Measurements from ENCODE around the gene STK32C.

The STK32C gene

GRCh38 chr10:132242103-132242840, 65.5 kb downstream of the STK32C start:
- no peak for DNase-seq

- no peak for DNase-seq
Measured at GRCh38 chr10:132241496-132241895, 66.3 kb downstream of the STK32C start.

GRCh38 chr10:132241086-132241485, 66.7 kb downstream of the STK32C start:
- DNase-seq: no peak

GRCh38 chr10:132240581-132240980, 67.2 kb downstream of the STK32C start:
- no peak for DNase-seq

- DNase-seq: no peak
Measured at GRCh38 chr10:132240156-132240555, 67.6 kb downstream of the STK32C start.

GRCh38 chr10:132239126-132240031, 68.4 kb downstream of the STK32C start:
- no peak for DNase-seq

- no peak for DNase-seq
Measured at GRCh38 chr10:132238371-132239125, 69.2 kb downstream of the STK32C start.

GRCh38 chr10:132237871-132238270, 69.9 kb downstream of the STK32C start:
- no peak for DNase-seq

- DNase-seq: no peak
Measured at GRCh38 chr10:132237396-132237795, 70.4 kb downstream of the STK32C start.

GRCh38 chr10:132236881-132237280, 70.9 kb downstream of the STK32C start:
- no peak for DNase-seq

- DNase-seq: no peak
Measured at GRCh38 chr10:132236161-132236560, 71.6 kb downstream of the STK32C start.

- no peak for DNase-seq
Measured at GRCh38 chr10:132234860-132235259, 72.9 kb downstream of the STK32C start.

GRCh38 chr10:132233501-132234085, 74.2 kb downstream of the STK32C start:
- no peak for DNase-seq

- DNase-seq: no peak
Measured at GRCh38 chr10:132232981-132233380, 74.8 kb downstream of the STK32C start.

GRCh38 chr10:132232023-132232951, 75.5 kb downstream of the STK32C start:
- peak; percentile 26 for DNase-seq

GRCh38 chr10:132231656-132232022, 76.1 kb downstream of the STK32C start:
- no peak for DNase-seq

- DNase-seq: no peak
Measured at GRCh38 chr10:132230557-132231210, 77.1 kb downstream of the STK32C start.

- DNase-seq: peak; percentile 65
Measured at GRCh38 chr10:132229834-132230556, 77.8 kb downstream of the STK32C start.

GRCh38 chr10:132229096-132229495, 78.7 kb downstream of the STK32C start:
- DNase-seq: no peak

GRCh38 chr10:132228616-132229015, 79.1 kb downstream of the STK32C start:
- no peak for DNase-seq
